ENCODE measurements around the gene SYT6.

GRCh38 chr1:114040273-114041015 lies 113.2 kb downstream of the SYT6 start:
- TF ChIP-seq CTCF (conservative IDR thresholded peaks at IDR 0.05 in 1 of 2, IDR thresholded peaks at IDR 0.05 in 1 of 2; ENCODE audit: low read depth in 1 of 2, low read length in 2 of 2), result no peak
- no peak for TF ChIP-seq EZH2 (IDR thresholded peaks at IDR 0.05; ENCODE audit: low read length, missing control alignments)
